Stimulated activated naive CD8-positive, alpha-beta T cell treated with anti-CD3 and anti-CD28 coated beads, Interleukin-15, Interleukin-2, amounts not matched to agents 100 ng/mL and 50 ng/mL, for 24 hours (primary cell): ENCODE results near the gene LLGL1.
"Not testable (repeated sequence)": the region's sequence is repeated elsewhere in the genome, so short reads cannot be mapped to it uniquely, and the experiment has no call there.

ENCODE experiments used
- H3K27ac Mint-ChIP-seq: one replicate; pipeline ENCODE4 v1.8.0; 2021; ENCODE audit warnings: mild to moderate bottlenecking, mixed read lengths
- H3K27me3 Mint-ChIP-seq: one replicate; pipeline ENCODE4 v1.8.0; 2021; ENCODE audit warnings: mixed read lengths
- H3K36me3 Mint-ChIP-seq: one replicate; pipeline ENCODE4 v1.8.0; 2021; ENCODE audit warnings: low read depth, mixed read lengths
- H3K4me1 Mint-ChIP-seq: one replicate; pipeline ENCODE4 v1.8.0; 2021; ENCODE audit warnings: low read depth, mixed read lengths
- H3K4me3 Mint-ChIP-seq: one replicate; pipeline ENCODE4 v1.8.0; 2021; ENCODE audit warnings: mild to moderate bottlenecking, mixed read lengths
- H3K9me3 Mint-ChIP-seq: one replicate; pipeline ENCODE4 v1.8.0; 2021; ENCODE audit warnings: mixed read lengths

LLGL1 gene

DNA sequence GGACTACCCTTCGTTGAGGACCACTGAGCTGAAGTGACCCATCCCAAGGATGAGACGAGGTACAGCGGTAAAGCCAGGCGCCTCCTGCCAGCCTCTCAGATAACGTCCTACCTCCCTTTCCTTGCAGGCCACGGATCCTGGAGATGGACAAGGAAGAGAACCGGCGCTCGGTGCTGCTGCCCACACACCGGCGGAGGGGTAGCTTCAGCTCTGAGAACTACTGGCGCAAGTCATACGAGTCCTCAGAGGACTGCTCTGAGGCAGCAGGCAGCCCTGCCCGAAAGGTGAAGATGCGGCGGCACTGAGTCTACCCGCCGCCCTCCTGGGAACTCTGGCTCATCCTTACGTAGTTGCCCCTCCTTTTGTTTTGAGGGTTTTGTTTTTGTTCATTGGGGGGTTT, 17.3 kb upstream of the LLGL1 start:
- Mint-ChIP-seq H3K4me3 (no peak overlapping the region), H3K27me3 (no peaks in the 10 kb centered on the region), H3K36me3 (peaks cover 37% of the 10 kb centered on the region), H3K4me1 (no peaks in the 10 kb centered on the region), H3K9me3 (no peaks in the 10 kb centered on the region), H3K27ac (peak overlapping the region; percentile 47)

DNA sequence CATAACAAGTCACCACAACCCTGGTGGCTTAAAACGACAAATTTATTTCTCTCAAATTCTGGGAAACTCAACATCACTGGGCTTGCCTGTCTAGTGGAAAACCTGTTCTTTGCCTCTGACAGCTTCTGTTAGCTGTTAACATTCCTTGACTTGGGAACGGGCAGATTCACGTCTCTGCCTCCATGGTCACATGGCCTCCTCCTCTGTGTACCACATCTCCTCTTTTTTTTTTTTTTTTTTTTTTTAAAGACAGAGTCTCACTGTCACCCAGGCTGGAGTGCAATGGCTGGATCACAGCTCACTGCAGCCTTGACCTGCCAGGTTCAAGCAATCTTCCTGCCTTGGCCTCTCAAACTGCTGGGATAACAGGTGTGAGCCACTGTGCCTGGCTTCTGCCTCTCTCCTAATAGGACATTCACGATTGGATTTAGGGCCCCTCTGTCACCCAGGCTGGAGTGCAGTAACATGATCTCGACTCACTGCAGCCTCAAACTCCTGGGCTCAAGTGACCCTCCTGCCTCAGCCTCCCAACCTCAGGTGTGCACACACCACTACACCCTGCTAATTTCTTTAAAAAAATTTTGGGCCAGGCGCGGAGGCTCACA, 11.7 kb upstream of the LLGL1 start:
- no peak overlapping the region for H3K4me3 Mint-ChIP-seq
- H3K27ac Mint-ChIP-seq = no peak overlapping the region
- no peaks in the 10 kb centered on the region for H3K9me3 Mint-ChIP-seq
- H3K36me3 Mint-ChIP-seq = peaks cover 14% of the 10 kb centered on the region
- no peaks in the 10 kb centered on the region for H3K27me3 Mint-ChIP-seq
- no peaks in the 10 kb centered on the region for H3K4me1 Mint-ChIP-seq

DNA sequence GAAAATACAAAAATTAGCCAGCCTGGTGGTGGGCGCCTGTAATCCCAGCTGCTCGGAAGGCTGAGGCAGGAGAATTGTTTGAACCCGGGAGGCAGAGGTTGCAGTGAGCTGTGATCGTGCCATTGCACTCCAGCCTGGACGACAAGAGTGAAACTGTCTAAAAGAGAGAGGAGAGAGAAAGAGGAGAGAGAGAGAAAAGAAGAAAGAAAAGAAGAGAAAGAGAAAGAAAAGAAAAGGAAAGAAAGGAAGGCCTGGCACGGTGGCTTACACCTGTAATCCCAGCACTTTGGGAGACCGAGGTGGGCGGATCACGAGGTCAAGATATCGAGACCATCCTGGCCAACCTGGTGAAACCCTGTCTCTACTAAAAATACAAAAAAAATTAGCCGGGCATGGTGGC, 8.5 kb upstream of the LLGL1 start:
- H3K4me1 Mint-ChIP-seq, H3K27me3 Mint-ChIP-seq, H3K9me3 Mint-ChIP-seq, H3K36me3 Mint-ChIP-seq, H3K4me3 Mint-ChIP-seq, H3K27ac Mint-ChIP-seq: not testable (repeated sequence)

DNA sequence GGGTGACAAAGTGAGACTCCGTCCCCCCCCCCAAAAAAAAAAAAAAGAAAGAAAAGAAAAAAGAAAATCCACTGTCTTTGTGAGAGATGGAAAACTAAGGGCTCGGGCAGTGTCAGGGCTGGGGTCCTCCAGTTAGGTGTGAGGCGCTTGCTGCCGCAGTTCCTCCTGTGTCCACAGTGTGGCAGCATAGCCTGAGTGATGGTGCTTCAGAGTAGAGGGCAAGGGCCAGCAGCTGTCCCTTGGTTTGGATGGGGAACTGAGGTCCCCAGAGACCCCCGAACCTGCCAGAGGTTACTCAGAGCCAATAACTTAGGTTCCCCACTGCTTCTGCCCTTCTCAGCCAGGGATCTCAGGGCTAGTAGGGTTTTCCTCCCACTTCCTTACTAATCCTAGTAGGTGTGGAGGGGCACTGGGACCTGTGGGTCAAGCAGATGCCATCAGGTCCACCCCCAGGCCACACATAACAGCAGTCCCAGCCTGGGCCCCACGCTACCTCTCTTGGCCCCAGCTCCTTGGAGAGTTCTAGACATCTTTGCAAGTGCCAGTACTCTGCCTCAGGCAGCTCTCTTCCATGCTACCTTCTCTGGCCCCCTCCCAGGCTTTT, 7.9 kb upstream of the LLGL1 start:
- Mint-ChIP-seq H3K4me1 (no peaks in the 10 kb centered on the region), H3K27ac (no peak overlapping the region), H3K27me3 (no peaks in the 10 kb centered on the region), H3K9me3 (no peaks in the 10 kb centered on the region), H3K4me3 (no peak overlapping the region), H3K36me3 (no peaks in the 10 kb centered on the region)

DNA sequence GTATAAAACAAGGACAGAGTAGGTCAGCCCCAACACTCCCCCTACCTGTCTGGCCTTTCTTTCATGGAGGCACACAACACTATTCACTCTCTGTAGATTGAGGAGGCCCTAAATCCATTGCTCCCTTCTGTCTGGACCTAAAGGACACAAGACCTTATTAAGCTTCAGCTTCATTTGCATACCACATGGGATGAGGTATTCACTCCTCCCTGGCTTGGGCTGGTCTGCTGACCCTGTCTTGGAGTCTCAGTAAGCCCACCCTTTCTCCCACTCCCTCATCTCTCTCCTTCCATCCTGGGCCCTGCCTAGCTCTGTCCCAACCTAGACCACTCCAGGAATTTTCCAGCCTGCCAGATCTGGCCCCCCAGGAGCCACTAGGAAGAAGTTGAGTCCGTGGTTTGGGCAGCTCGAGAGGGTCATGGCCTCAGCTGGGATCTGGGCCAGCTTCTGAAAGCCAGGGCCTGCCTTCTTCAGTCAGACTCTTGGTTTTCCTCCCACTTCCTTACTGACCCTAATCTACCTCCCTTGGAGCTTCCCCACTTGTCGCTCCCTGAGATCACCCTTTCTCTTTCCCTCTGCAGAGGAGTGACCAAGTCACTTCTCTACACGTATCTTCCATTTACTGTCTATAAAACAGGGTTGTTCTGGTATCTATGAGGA, 6.5 kb upstream of the LLGL1 start:
- H3K9me3 Mint-ChIP-seq = no peaks in the 10 kb centered on the region

DNA sequence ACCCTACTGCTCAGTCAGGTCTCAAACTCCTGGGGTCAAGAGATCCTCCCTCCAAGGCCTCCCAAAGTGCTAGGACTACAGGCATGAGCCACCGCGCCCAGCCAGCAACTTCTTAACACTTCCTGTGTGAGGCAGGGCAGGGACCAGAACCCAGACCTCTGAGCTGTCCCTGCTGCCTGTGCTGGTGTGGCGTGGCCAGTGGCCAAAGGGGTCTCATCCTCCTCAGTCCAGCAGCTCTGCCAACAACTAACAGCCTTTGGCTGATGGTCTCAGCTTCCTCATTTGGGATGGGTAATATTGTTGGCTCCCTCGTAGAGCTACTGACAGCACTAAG, 1.4 kb upstream of the LLGL1 start:
- H3K4me3 Mint-ChIP-seq = no peak overlapping the region
- H3K9me3 Mint-ChIP-seq = no peaks in the 10 kb centered on the region
- peaks cover 19% of the 10 kb centered on the region for H3K4me1 Mint-ChIP-seq
- no peaks in the 10 kb centered on the region for H3K36me3 Mint-ChIP-seq
- H3K27ac Mint-ChIP-seq = no peak overlapping the region
- H3K27me3 Mint-ChIP-seq = no peaks in the 10 kb centered on the region

More for the DNA sequence above, 6.5 kb upstream of the LLGL1 start:
- no peak overlapping the region for H3K27ac Mint-ChIP-seq
- no peaks in the 10 kb centered on the region for H3K36me3 Mint-ChIP-seq
- no peaks in the 10 kb centered on the region for H3K4me1 Mint-ChIP-seq
- no peak overlapping the region for H3K4me3 Mint-ChIP-seq
- H3K27me3 Mint-ChIP-seq = no peaks in the 10 kb centered on the region

DNA sequence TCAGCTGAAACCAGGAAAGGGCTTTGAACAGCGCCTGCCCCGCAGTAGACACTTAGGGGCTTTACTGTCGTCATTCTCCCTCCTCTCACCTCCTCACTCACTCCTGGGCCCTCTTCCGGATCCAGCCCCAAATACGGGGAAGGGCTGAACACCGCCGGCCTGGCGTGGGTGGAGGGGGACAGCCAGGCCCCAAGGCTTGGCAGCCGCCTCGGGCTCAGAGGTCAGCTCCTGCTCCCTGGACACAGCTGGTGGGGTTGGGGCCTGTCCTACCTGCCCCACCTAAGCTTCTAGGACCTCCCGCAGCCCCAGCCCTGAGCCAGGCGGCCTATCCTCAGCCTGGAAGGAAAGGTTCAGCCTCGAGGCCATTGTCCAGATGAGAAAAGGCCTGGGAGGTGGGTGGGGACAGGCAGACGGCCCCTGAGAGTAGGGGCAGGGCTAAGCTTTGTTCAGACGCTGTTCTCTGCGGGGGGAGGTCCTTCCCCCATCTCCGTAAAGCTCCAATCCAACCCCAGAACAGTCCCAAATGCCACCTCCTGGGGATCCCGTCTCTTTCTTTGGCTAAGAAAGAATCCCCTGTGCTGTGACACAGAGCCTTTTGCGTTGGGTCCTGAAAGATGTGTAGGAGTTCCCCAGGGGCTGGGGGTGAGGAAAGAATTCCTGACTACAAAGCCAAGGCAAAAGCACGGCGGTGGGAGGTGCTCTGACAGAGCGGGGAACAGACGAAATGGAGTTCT, 881 bp upstream of the LLGL1 start:
- H3K4me1 Mint-ChIP-seq = peaks cover 19% of the 10 kb centered on the region
- H3K9me3 Mint-ChIP-seq = no peaks in the 10 kb centered on the region
- H3K27ac Mint-ChIP-seq = peak overlapping the region; percentile 36
- no peaks in the 10 kb centered on the region for H3K36me3 Mint-ChIP-seq
- H3K4me3 Mint-ChIP-seq = peak overlapping the region; percentile 74
- no peaks in the 10 kb centered on the region for H3K27me3 Mint-ChIP-seq

DNA sequence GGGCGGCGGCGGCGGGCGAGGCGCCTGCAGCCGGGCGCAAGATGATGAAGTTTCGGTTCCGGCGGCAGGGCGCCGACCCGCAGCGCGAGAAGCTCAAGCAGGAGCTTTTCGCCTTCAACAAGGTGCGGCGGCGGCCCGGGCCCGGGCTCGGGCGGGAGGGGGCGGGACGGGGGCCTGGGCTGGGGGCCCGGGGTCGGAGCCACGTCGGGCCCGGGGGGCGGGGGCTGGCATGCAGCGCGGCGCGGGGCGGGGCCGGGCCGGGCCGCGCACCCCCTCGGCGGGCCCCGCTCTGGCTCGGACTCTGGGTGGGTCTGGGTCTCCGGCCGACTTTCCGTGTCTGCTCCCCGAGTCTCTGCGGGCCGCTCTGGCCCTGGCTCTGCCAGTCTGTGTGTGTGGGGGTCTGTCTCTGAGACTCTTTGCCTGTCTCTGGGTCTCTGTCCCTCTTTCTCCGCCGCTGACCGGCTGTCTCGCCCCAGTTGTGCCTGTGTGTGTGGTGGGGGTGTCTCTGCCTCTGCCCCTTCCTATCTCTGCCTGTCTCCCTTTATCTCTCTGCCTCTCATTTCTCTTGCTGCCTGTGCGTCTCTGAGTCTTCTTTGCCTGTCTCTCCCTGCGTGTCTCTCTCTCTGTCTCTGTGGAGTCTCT, 328 bp downstream of the LLGL1 start:
- peak overlapping the region; percentile 96 for H3K27ac Mint-ChIP-seq
- no peaks in the 10 kb centered on the region for H3K36me3 Mint-ChIP-seq
- no peaks in the 10 kb centered on the region for H3K9me3 Mint-ChIP-seq
- H3K4me1 Mint-ChIP-seq = peaks cover 19% of the 10 kb centered on the region
- peak overlapping the region; percentile 97 for H3K4me3 Mint-ChIP-seq
- H3K27me3 Mint-ChIP-seq = no peaks in the 10 kb centered on the region

DNA sequence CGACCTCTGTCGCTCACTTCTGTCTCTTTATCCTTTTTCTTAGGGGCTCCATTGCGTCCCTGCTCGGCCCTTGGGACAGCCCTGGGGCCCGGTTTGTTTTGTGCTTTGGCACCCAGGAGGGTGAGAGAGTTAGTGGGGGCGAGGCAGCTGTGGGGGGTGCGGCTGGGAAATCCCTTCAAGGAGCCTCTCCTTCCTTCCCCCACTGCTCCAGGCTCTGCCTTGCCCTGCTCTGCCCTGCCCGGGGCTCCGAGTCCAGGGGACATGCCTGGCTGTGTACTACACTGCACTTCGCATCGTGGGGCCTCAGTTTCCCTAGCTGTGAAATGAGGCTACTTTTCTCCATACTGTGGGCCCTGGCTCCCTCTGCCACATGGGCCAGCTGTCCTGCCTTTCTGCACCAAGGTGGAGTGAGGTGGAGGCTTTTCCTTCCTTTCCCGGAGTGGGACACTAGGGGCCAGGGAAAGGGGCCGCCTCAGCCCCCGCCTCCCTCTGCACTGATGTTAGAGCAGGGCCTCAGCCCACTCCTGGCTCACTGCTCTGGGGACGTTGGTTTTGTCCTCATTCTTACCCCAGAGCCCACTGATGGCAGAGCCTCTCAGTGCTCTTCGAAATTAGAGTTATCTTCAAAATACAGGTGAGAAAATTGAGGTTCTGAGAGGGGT, 980 bp downstream of the LLGL1 start:
- H3K27ac Mint-ChIP-seq = peak overlapping the region; percentile 96
- H3K27me3 Mint-ChIP-seq = no peaks in the 10 kb centered on the region
- H3K4me3 Mint-ChIP-seq = peak overlapping the region; percentile 97
- no peaks in the 10 kb centered on the region for H3K36me3 Mint-ChIP-seq
- H3K4me1 Mint-ChIP-seq = peaks cover 19% of the 10 kb centered on the region
- H3K9me3 Mint-ChIP-seq = no peaks in the 10 kb centered on the region

DNA sequence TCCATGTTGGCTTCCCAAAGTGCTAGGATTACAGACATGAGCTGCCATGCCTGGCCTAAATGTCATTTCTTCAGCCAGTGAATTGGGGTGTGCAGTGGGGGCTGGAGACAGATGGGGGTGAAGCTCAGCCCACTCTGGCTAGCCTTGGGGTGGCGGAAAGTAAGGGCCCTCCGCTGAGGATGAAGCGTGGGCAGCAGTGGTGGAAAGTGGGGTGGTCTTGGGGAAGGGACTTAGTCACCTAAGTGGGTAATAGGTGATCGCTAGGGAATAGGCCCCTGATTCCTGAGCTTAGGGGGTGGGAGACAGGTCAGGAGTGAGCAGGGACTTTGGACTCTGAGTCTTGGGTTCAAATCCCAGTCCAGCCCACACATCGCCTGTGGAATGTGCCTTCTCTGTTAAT, 2.2 kb downstream of the LLGL1 start:
- peak overlapping the region; percentile 40 for H3K27ac Mint-ChIP-seq
- no peaks in the 10 kb centered on the region for H3K36me3 Mint-ChIP-seq
- H3K27me3 Mint-ChIP-seq = no peaks in the 10 kb centered on the region
- peaks cover 19% of the 10 kb centered on the region for H3K4me1 Mint-ChIP-seq
- no peak overlapping the region for H3K4me3 Mint-ChIP-seq
- no peaks in the 10 kb centered on the region for H3K9me3 Mint-ChIP-seq

DNA sequence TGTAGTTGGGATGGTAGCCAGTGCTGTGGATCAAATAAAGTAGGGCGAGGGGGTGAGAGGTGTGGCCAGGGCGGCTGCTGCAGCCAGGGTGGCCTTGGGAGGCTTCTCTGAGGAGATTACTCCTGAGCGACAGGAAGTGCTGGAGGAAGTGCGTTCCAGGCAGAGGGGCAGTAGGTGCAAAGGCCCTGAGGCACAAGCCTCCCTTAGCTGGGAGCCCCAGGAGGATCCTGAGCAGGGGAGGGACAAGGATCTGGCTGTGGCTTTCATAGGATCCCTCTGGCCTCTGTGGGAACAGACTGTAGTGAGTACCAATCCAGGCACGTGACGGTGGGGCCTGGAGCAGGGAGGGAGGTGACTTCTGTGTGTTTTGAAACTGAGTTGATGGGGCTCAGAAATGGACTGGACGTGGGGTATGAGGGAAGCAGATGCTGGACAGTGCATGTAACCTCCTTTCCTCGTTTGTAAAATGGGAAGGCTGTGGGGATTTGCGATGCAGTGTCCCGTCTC, 2.8 kb downstream of the LLGL1 start:
- peaks cover 19% of the 10 kb centered on the region for H3K4me1 Mint-ChIP-seq
- no peaks in the 10 kb centered on the region for H3K27me3 Mint-ChIP-seq
- no peaks in the 10 kb centered on the region for H3K9me3 Mint-ChIP-seq
- H3K36me3 Mint-ChIP-seq = no peaks in the 10 kb centered on the region
- H3K27ac Mint-ChIP-seq = no peak overlapping the region
- no peak overlapping the region for H3K4me3 Mint-ChIP-seq

DNA sequence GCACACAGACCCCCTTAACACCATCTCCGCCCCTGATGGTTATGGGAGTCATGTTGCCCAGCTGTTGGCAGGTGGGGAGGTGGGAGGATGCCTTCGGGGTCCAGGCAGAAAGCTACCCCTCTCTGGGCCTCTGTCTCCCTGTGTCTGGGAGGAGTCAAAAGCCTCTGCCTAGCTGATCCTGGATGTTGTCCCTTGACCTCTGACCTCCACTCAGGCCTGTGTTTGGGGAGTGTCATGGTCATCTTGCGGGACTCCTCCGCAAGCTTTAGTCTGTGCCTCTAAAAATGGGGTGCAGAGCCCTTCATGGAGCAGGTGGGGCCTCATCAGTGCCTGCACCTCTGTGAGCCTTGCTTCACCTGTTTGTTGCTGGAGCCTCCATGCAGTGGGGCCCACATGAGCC, 3.8 kb downstream of the LLGL1 start:
- Mint-ChIP-seq H3K4me3 (no peak overlapping the region), H3K36me3 (no peaks in the 10 kb centered on the region), H3K27me3 (no peaks in the 10 kb centered on the region), H3K27ac (no peak overlapping the region), H3K9me3 (no peaks in the 10 kb centered on the region), H3K4me1 (peaks cover 19% of the 10 kb centered on the region)

DNA sequence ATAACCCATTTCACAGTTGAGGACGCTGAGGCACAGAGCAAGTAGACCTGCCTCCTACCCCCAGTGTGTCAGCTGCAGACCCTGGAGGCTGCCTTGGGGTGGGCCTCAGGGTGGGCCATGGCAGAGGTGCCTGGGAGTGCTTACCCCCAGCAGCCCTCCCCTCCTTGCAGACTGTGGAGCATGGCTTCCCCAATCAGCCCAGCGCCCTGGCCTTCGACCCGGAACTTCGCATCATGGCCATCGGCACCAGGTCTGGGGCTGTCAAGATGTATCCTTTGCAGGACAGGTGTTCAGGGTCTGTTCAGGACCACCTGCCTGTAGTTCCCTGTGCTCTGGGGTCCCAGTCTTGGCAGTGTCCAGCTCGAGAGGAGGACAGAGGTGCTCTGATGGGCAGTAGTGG, 4.3 kb downstream of the LLGL1 start:
- Mint-ChIP-seq H3K9me3 (no peaks in the 10 kb centered on the region), H3K27ac (no peak overlapping the region), H3K4me1 (peaks cover 18% of the 10 kb centered on the region), H3K36me3 (no peaks in the 10 kb centered on the region), H3K27me3 (no peaks in the 10 kb centered on the region), H3K4me3 (no peak overlapping the region)

DNA sequence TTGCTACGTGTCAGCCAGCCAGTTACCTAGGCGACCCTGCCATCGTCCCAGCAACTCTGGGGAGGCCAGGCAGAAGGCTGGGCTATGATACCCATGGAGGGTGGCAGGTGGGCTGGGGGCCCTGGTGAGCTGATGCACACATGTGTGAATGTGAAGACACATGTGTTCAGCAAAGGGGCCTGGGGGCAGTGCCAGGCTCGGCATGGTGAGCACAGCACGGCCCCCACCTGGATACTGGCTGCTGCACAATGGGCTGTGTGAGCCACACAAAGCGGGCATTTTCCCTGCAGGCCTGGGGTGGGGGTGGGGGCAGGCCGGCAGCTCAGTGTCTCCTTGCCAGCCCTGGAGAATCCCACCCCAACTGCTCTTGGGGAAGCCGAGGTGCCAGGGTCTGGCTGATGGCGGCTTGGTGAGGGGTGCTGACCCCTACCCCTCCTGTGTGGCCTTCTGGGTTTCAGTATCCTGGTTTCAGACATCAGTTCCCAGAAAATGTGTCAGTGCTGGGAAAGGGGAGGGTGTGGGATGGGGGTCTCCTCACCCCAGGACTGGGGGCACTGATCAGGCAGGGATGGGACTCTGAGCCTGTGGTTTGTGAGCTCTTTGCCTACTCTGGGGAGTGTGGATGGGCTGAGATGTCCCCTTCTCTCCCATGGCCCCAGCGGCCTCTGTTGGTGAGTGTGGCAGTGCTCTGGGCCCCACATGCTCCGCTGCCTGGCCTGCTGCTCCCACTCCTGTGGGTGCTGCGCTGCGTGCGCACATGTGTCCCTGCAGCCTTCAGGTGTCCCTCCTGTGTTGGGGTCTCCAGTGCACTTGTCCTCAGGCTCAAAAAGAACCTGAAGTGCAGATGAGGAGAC, 5.1 kb downstream of the LLGL1 start:
- H3K4me3 Mint-ChIP-seq = no peak overlapping the region
- no peaks in the 10 kb centered on the region for H3K36me3 Mint-ChIP-seq
- no peak overlapping the region for H3K27ac Mint-ChIP-seq
- H3K27me3 Mint-ChIP-seq = no peaks in the 10 kb centered on the region
- no peaks in the 10 kb centered on the region for H3K9me3 Mint-ChIP-seq
- peaks cover 20% of the 10 kb centered on the region for H3K4me1 Mint-ChIP-seq
